ENCODE measurements around the gene CLEC14A.

DNA sequence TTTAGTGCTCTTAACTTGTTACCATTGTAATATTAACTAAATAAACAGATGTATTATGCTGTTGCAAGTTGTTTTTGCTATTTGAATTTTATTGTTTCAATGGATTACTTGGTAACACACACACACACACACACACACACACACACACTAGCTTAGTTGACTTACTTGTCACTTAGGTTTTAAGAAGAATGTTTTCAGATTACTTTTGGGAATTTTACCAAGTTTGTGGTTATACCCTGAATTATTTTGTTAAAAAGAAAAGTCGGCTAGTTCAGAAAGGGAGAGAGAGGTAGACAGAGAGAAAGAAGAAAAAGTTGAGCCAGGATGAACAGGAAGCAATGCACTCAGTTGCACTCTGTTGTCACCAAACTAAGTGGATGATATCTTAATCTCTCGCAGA, 42.9 kb downstream of the CLEC14A start:
- TF ChIP-seq, protein P1, sequence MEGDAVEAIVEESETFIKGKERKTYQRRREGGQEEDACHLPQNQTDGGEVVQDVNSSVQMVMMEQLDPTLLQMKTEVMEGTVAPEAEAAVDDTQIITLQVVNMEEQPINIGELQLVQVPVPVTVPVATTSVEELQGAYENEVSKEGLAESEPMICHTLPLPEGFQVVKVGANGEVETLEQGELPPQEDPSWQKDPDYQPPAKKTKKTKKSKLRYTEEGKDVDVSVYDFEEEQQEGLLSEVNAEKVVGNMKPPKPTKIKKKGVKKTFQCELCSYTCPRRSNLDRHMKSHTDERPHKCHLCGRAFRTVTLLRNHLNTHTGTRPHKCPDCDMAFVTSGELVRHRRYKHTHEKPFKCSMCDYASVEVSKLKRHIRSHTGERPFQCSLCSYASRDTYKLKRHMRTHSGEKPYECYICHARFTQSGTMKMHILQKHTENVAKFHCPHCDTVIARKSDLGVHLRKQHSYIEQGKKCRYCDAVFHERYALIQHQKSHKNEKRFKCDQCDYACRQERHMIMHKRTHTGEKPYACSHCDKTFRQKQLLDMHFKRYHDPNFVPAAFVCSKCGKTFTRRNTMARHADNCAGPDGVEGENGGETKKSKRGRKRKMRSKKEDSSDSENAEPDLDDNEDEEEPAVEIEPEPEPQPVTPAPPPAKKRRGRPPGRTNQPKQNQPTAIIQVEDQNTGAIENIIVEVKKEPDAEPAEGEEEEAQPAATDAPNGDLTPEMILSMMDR (IDR thresholded peaks at IDR 0.05) = no peak
- no peak for TF ChIP-seq POLR2A (IDR thresholded peaks at IDR 0.05)

All from vagina (tissue), 2 donors.